Measurements from ENCODE around the gene E2F8. TPM values are rescaled to one million over a fixed set of nuclear protein-coding genes. Genes with fewer than 3 reads are reported as not detected.

The E2F8 gene
- polyA plus RNA-seq, 1 donor from 2014 or later, result 0.07 TPM

DNA sequence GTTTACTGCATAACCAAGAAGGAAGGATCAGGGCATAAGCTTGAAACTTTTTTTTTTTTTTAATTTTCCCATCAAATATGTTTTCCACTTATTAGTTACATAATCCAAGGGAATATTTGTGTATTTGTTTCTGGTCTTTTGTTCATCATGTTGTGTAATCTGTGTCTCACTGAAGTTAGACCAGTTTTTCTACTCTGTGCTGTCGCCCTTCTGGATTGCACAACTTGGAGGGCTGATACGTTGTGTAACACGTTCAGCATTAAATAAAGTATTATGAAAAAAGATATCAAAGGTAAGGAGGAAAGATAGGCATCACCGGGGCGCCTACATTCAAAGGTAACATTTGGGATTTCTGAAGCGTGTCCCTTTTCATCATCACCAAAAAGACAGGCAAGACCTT, 3.3 kb upstream of the E2F8 start:
- H3K4me2 ChIP-seq (ENCODE audit: low read length), result no peak overlapping the region
- H3K9me3 ChIP-seq (ENCODE audit: low read length), result no peaks in the 10 kb centered on the region
- no peaks in the 10 kb centered on the region for H4K20me1 ChIP-seq (ENCODE audit: insufficient read depth)
- H3K9ac ChIP-seq (ENCODE audit: low read length), result no peak overlapping the region
- H3K27me3 ChIP-seq (ENCODE audit: insufficient read depth, low read depth, low read length), result peaks cover 42% of the 10 kb centered on the region
- H2AFZ ChIP-seq (ENCODE audit: low read depth, low read length), result no peak overlapping the region
- no peaks in the 10 kb centered on the region for H3K36me3 ChIP-seq (ENCODE audit: insufficient read depth, low read length)
- H3K4me3 ChIP-seq (ENCODE audit: low read length), result no peak overlapping the region
- no peak overlapping the region for H3K27ac ChIP-seq (ENCODE audit: low read length)
- no peaks in the 10 kb centered on the region for H3K9me2 ChIP-seq (ENCODE audit: insufficient read depth, low read length)
- no peak for TF ChIP-seq TAF1 (IDR thresholded peaks at IDR 0.05; ENCODE audit: low read depth)
- no peak for TF ChIP-seq POLR2AphosphoS5 (IDR thresholded peaks at IDR 0.05)
- no peak for TF ChIP-seq RAD21 (conservative IDR thresholded peaks at IDR 0.05)
- TF ChIP-seq, protein P1, sequence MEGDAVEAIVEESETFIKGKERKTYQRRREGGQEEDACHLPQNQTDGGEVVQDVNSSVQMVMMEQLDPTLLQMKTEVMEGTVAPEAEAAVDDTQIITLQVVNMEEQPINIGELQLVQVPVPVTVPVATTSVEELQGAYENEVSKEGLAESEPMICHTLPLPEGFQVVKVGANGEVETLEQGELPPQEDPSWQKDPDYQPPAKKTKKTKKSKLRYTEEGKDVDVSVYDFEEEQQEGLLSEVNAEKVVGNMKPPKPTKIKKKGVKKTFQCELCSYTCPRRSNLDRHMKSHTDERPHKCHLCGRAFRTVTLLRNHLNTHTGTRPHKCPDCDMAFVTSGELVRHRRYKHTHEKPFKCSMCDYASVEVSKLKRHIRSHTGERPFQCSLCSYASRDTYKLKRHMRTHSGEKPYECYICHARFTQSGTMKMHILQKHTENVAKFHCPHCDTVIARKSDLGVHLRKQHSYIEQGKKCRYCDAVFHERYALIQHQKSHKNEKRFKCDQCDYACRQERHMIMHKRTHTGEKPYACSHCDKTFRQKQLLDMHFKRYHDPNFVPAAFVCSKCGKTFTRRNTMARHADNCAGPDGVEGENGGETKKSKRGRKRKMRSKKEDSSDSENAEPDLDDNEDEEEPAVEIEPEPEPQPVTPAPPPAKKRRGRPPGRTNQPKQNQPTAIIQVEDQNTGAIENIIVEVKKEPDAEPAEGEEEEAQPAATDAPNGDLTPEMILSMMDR (IDR thresholded peaks at IDR 0.05; ENCODE audit: poor library complexity, severe bottlenecking), result no peak
- TF ChIP-seq EZH2 (IDR thresholded peaks at IDR 0.05; ENCODE audit: borderline replicate concordance, insufficient read depth, low read length, poor library complexity, severe bottlenecking), result no peak
- TF ChIP-seq EP300 (conservative IDR thresholded peaks at IDR 0.05; ENCODE audit: poor library complexity, severe bottlenecking), result no peak
- TF ChIP-seq, protein P2, sequence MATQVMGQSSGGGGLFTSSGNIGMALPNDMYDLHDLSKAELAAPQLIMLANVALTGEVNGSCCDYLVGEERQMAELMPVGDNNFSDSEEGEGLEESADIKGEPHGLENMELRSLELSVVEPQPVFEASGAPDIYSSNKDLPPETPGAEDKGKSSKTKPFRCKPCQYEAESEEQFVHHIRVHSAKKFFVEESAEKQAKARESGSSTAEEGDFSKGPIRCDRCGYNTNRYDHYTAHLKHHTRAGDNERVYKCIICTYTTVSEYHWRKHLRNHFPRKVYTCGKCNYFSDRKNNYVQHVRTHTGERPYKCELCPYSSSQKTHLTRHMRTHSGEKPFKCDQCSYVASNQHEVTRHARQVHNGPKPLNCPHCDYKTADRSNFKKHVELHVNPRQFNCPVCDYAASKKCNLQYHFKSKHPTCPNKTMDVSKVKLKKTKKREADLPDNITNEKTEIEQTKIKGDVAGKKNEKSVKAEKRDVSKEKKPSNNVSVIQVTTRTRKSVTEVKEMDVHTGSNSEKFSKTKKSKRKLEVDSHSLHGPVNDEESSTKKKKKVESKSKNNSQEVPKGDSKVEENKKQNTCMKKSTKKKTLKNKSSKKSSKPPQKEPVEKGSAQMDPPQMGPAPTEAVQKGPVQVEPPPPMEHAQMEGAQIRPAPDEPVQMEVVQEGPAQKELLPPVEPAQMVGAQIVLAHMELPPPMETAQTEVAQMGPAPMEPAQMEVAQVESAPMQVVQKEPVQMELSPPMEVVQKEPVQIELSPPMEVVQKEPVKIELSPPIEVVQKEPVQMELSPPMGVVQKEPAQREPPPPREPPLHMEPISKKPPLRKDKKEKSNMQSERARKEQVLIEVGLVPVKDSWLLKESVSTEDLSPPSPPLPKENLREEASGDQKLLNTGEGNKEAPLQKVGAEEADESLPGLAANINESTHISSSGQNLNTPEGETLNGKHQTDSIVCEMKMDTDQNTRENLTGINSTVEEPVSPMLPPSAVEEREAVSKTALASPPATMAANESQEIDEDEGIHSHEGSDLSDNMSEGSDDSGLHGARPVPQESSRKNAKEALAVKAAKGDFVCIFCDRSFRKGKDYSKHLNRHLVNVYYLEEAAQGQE (IDR thresholded peaks at IDR 0.05; ENCODE audit: borderline replicate concordance), result no peak
- TF ChIP-seq SMC3 (conservative IDR thresholded peaks at IDR 0.05; ENCODE audit: poor library complexity), result no peak
- no peak for TF ChIP-seq MXI1 (conservative IDR thresholded peaks at IDR 0.05; ENCODE audit: poor library complexity, severe bottlenecking)
- H3F3A ChIP-seq (ENCODE audit: insufficient read depth, low read length, poor library complexity, severe bottlenecking), result no peaks in the 10 kb centered on the region
- no peaks in the 10 kb centered on the region for H3K79me2 ChIP-seq (replicated peaks; ENCODE audit: insufficient read depth, low read length)

DNA sequence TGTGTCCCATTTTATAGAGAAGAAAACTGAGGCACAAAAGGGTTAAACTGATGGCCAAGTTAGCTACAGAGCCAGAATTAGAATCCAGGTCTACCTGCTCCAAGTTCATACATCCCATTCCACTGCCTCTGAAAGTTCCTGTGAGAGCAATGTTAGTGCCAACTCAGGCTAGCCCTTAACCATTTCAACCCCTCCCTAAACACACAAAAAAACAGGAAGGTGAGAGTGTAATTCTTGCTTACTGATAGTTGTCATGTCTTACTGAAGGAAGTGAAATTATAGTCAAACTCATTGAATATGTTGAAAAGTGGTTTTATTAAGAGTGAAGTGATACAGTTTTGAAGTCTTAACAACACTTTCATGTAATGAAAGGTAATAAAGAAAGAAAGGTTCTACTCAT, 2.9 kb upstream of the E2F8 start:
- H3F3A ChIP-seq (ENCODE audit: insufficient read depth, low read length, poor library complexity, severe bottlenecking), result no peaks in the 10 kb centered on the region
- H3K9me3 ChIP-seq (ENCODE audit: low read length), result no peaks in the 10 kb centered on the region
- no peak overlapping the region for H2AFZ ChIP-seq (ENCODE audit: low read depth, low read length)
- no peak overlapping the region for H3K4me3 ChIP-seq (ENCODE audit: low read length)
- TF ChIP-seq, protein P1 (IDR thresholded peaks at IDR 0.05; ENCODE audit: poor library complexity, severe bottlenecking), result no peak
- TF ChIP-seq, protein P2 (IDR thresholded peaks at IDR 0.05; ENCODE audit: borderline replicate concordance), result no peak
- no peak for TF ChIP-seq MXI1 (conservative IDR thresholded peaks at IDR 0.05; ENCODE audit: poor library complexity, severe bottlenecking)
- TF ChIP-seq RAD21 (conservative IDR thresholded peaks at IDR 0.05), result no peak
- no peak for TF ChIP-seq SMC3 (conservative IDR thresholded peaks at IDR 0.05; ENCODE audit: poor library complexity)
- TF ChIP-seq EZH2 (IDR thresholded peaks at IDR 0.05; ENCODE audit: borderline replicate concordance, insufficient read depth, low read length, poor library complexity, severe bottlenecking), result no peak
- TF ChIP-seq POLR2AphosphoS5 (IDR thresholded peaks at IDR 0.05), result no peak
- TF ChIP-seq TAF1 (IDR thresholded peaks at IDR 0.05; ENCODE audit: low read depth), result no peak
- TF ChIP-seq EP300 (conservative IDR thresholded peaks at IDR 0.05; ENCODE audit: poor library complexity, severe bottlenecking), result no peak
- H3K36me3 ChIP-seq (ENCODE audit: insufficient read depth, low read length), result no peaks in the 10 kb centered on the region
- no peak overlapping the region for H3K9ac ChIP-seq (ENCODE audit: low read length)
- no peaks in the 10 kb centered on the region for H3K79me2 ChIP-seq (replicated peaks; ENCODE audit: insufficient read depth, low read length)
- no peaks in the 10 kb centered on the region for H3K9me2 ChIP-seq (ENCODE audit: insufficient read depth, low read length)
- H3K4me2 ChIP-seq (ENCODE audit: low read length), result no peak overlapping the region
- H4K20me1 ChIP-seq (ENCODE audit: insufficient read depth), result no peaks in the 10 kb centered on the region
- H3K27me3 ChIP-seq (ENCODE audit: insufficient read depth, low read depth, low read length), result peaks cover 42% of the 10 kb centered on the region
- H3K27ac ChIP-seq (ENCODE audit: low read length), result no peak overlapping the region

Data from neural cell (in vitro differentiated cells).